HepG2 (cell line): Measurements from ENCODE around the gene ZNF786. TPM values are rescaled to one million over a fixed set of nuclear protein-coding genes. Genes with fewer than 3 reads are reported as not detected.

Source experiments
- CCAR2 ChIP-seq: fragments of 200-400 bp; formaldehyde crosslinking; optimal IDR thresholded peaks from 2 replicates; pipeline ENCODE3; 2018; ENCODE audit warnings: low read depth, mild to moderate bottlenecking, low read length, moderate library complexity
- DNMT1 ChIP-seq: sonication (generic); formaldehyde crosslinking; IDR thresholded peaks from 2 replicates; pipeline ENCODE4 v1.5.1; 2020; ENCODE audit warnings: mild to moderate bottlenecking, missing genetic modification reagents
- EHMT2 ChIP-seq: fragments of 200-600 bp; sonication (generic); IDR thresholded peaks from 2 replicates; pipeline ENCODE4 v1.7.0; 2017; ENCODE audit warnings: antibody characterized with exemption, low read depth, low read length, borderline replicate concordance
- FLYWCH1 ChIP-seq: sonication (generic); formaldehyde crosslinking; IDR thresholded peaks from 2 replicates; pipeline ENCODE4 v1.8.1; 2023; ENCODE audit warnings: mild to moderate bottlenecking, missing genetic modification reagents
- GLMP ChIP-seq: sonication (generic); formaldehyde crosslinking; IDR thresholded peaks from 2 replicates; pipeline ENCODE4 v1.9.0; 2021; ENCODE audit warnings: missing genetic modification reagents, mild to moderate bottlenecking, borderline replicate concordance
- MBNL3 ChIP-seq: fragments of 250-450 bp; sonication (Bioruptor Pico); conservative IDR thresholded peaks from 2 replicates; pipeline ENCODE4 v1.8.0; 2022; ENCODE audit warnings: mild to moderate bottlenecking, inconsistent platforms
- NFE2L1 ChIP-seq: sonication (generic); formaldehyde crosslinking; IDR thresholded peaks from 2 replicates; pipeline ENCODE4 v1.4.0; 2020; ENCODE audit warnings: missing genetic modification reagents, mild to moderate bottlenecking, borderline replicate concordance
- NR1H2 ChIP-seq: sonication (generic); formaldehyde crosslinking; IDR thresholded peaks from 2 replicates; pipeline ENCODE4 v1.8.1; 2022; ENCODE audit warnings: low read depth, missing genetic modification reagents, borderline replicate concordance
- NRL ChIP-seq: sonication (generic); formaldehyde crosslinking; IDR thresholded peaks from 2 replicates; pipeline ENCODE4 v1.5.0; 2020; ENCODE audit warnings: missing genetic modification reagents, mild to moderate bottlenecking, moderate library complexity, borderline replicate concordance
- RARA ChIP-seq: IDR thresholded peaks from 2 replicates; pipeline ENCODE4 v1.6.1; 2016; ENCODE audit warnings: missing genetic modification reagents, missing compliant biosample characterization
- SNAI1 ChIP-seq: sonication (generic); formaldehyde crosslinking; IDR thresholded peaks from 2 replicates; pipeline ENCODE4 v1.5.0; 2020; ENCODE audit warnings: mild to moderate bottlenecking, missing genetic modification reagents, borderline replicate concordance
- SRSF1 ChIP-seq: fragments of 200-400 bp; formaldehyde crosslinking; optimal IDR thresholded peaks from 2 replicates; pipeline ENCODE3; 2017; ENCODE audit warnings: mild to moderate bottlenecking, low read depth, low read length, moderate library complexity
- TGIF2 ChIP-seq: IDR thresholded peaks from 2 replicates; pipeline ENCODE4 v1.6.1; 2016; ENCODE audit warnings: control low read depth, missing compliant biosample characterization
- UBTF ChIP-seq: sonication (generic); formaldehyde crosslinking; IDR thresholded peaks from 2 replicates; pipeline ENCODE4 v1.4.0; 2020; ENCODE audit warnings: mild to moderate bottlenecking, missing genetic modification reagents
- ZBTB46 ChIP-seq: sonication (generic); formaldehyde crosslinking; IDR thresholded peaks from 2 replicates; pipeline ENCODE4 v1.4.0; 2020; ENCODE audit warnings: mild to moderate bottlenecking, missing genetic modification reagents, borderline replicate concordance
- ZEB1 ChIP-seq: IDR thresholded peaks from 2 replicates; pipeline ENCODE4 v1.6.1; 2012; ENCODE audit warnings: mild to moderate bottlenecking, low read depth, inconsistent platforms; ENCODE audit not compliant: insufficient replicate concordance
- ZGPAT ChIP-seq: IDR thresholded peaks from 2 replicates; pipeline ENCODE4 v1.6.1; 2016; ENCODE audit warnings: mild to moderate bottlenecking
- ZNF207 ChIP-seq: fragments of 450-650 bp; IDR thresholded peaks from 2 replicates; pipeline ENCODE4 v1.6.1; 2016; ENCODE audit warnings: antibody characterized with exemption, borderline replicate concordance
- ZNF232 ChIP-seq: sonication (generic); formaldehyde crosslinking; IDR thresholded peaks from 2 replicates; pipeline ENCODE4 v1.4.0; 2020; ENCODE audit warnings: missing genetic modification reagents, borderline replicate concordance
- ZNF382 ChIP-seq: sonication (generic); formaldehyde crosslinking; IDR thresholded peaks from 2 replicates; pipeline ENCODE4 v1.5.0; 2020; ENCODE audit warnings: missing genetic modification reagents, mild to moderate bottlenecking, borderline replicate concordance
- ZNF567 ChIP-seq: sonication (generic); formaldehyde crosslinking; IDR thresholded peaks from 2 replicates; pipeline ENCODE4 v1.8.1; 2023; ENCODE audit warnings: mild to moderate bottlenecking, missing genetic modification reagents, borderline replicate concordance
- ZNF629 ChIP-seq: sonication (generic); formaldehyde crosslinking; conservative IDR thresholded peaks from 2 replicates; pipeline ENCODE4 v1.5.0; 2020; ENCODE audit warnings: missing genetic modification reagents
- ZNF766 ChIP-seq: sonication (generic); formaldehyde crosslinking; IDR thresholded peaks from 2 replicates; pipeline ENCODE4 v1.5.0; 2020; ENCODE audit warnings: missing genetic modification reagents, borderline replicate concordance
- polyA plus RNA-seq, 8 experiments: library from polyadenylated mRNA; depleted of rRNA in 3 of 8; stranded (reverse) in 7 of 8; unstranded in 1 of 8; fragments of >200 nt; fragmentation: Illumina TruSeq in 4 of 8; extraction: Trizol in 4 of 8; gene quantifications; 2 replicates each; pipeline versions ENCODE4 v1.2.1 to v1.2.3, GENCODE V29; 2011 to 2016; ENCODE audit warnings: low read depth in 4 of 8, missing spikeins in 1 of 8, mixed read lengths in 1 of 8; ENCODE audit not compliant: insufficient read depth in 1 of 8
- total RNA-seq, 5 experiments: library from RNA; depleted of rRNA; stranded (reverse); fragments of >200 nt; fragmentation: Illumina TruSeq; extraction: Trizol; gene quantifications; 2 replicates each; pipeline ENCODE4 v1.2.3, GENCODE V29; 2016; ENCODE audit warnings: low read depth in 1 of 5

ZNF786 gene
- total and polyA plus RNA-seq, 2 of the 13 experiments (the other 11 are each of a cell fraction or from before 2014, with no cell fraction given): 2.0 to 4.0 TPM

DNA sequence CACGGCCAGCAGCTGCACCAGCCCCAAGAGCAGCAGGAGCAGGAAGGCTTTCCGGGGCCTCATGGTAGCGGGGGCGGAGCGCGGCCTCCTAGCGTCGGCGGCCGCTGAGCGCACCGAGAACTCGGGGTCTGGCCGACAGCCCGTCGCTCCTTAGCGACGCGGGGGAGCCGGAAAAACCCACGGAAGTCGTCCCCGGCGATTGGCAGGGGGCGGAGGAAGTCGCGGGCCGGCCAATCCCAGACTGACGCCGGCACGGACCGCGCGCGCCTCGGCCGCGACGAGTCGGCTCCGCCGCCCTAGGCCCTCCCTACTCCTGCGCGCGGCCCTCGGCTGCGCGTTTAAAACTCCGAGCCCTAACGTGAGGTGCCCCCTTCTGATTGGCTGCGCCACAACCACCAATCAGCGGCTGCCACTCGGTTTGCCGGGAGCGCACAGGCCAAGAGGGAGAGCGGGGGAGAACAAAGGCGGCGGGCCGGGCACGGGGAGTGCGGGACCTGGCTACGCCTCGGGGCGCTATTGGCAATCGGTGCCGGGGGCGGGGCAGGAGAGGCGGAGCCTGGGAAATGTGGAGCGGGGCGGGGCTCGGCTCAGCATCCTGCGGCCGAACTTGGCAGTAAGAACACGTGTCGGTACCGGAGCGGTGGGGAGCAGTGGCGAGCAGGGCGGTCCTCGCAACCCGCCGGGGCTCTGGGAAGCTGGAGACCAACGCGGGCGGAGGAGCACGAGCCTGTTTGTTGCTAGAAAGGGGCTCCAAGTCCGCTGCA is 62.0 kb downstream of the ZNF786 start, which contains the start of gene PDIA4 (continued):
- TF ChIP-seq UBTF: peak; percentile 86
- TF ChIP-seq ZNF232 (CRISPR knock-in tag): no peak; the same call in 1 of the 2 replicates
- no peak for TF ChIP-seq FLYWCH1 (CRISPR knock-in tag)
- peak; percentile 14 for TF ChIP-seq ZEB1
- no peak for TF ChIP-seq EHMT2
- 0 out of 2 replicates have a peak, but pooled peaks have one; percentile 17 for TF ChIP-seq ZNF629 (CRISPR knock-in tag)
- peak; percentile 24; the same call in 1 of the 2 replicates for TF ChIP-seq ZNF567
- no peak for TF ChIP-seq ZBTB46
- no peak; the same call in 1 of the 2 replicates for TF ChIP-seq RARA
- 0 out of 2 replicates have a peak, but pooled peaks have one; percentile 53 for TF ChIP-seq TGIF2
- TF ChIP-seq CCAR2: no peak
- no peak for TF ChIP-seq MBNL3 (CRISPR knock-in tag)
- TF ChIP-seq ZNF766 (CRISPR knock-in tag): peak; percentile 32
- peak; percentile 77 for TF ChIP-seq SRSF1
- TF ChIP-seq ZGPAT (CRISPR knock-in tag): peak; percentile 84
- TF ChIP-seq GLMP: no peak
- TF ChIP-seq ZNF382 (CRISPR knock-in tag): no peak
- TF ChIP-seq NR1H2: no peak
- TF ChIP-seq NFE2L1 (CRISPR knock-in tag): no peak
- peak; percentile 91; the same call in 1 of the 2 replicates for TF ChIP-seq NRL (CRISPR knock-in tag)
- no peak for TF ChIP-seq ZNF207
- no peak for TF ChIP-seq SNAI1 (CRISPR knock-in tag)
- TF ChIP-seq DNMT1 (CRISPR knock-in tag): no peak
